HG02885 (cell line): Measurements from ENCODE around the gene ISOC1.

ENCODE experiments used
- ATAC-seq: cut with Tn5 transposase; IDR thresholded peaks from one replicate; pipeline ENCODE4 v1.9.1; 2021; ENCODE audit warnings: mild to moderate bottlenecking; ENCODE audit not compliant: unreplicated experiment, poor library complexity

The ISOC1 gene

GRCh38 chr5:129094087-129094923, at the start of gene ISOC1:
TSS of gene ISOC1 (plus strand) at chr5:129094749. CDS start at chr5:129094767, 18 bp downstream.
- ATAC-seq = peak; percentile 91

- ATAC-seq = no peak
Measured at GRCh38 chr5:129046151-129046550, 48.4 kb upstream of the ISOC1 start.

- ATAC-seq = no peak
Measured at GRCh38 chr5:129048509-129048908, 46.0 kb upstream of the ISOC1 start.

GRCh38 chr5:129049126-129049799, 45.3 kb upstream of the ISOC1 start:
- ATAC-seq = no peak

GRCh38 chr5:129051283-129051682, 43.3 kb upstream of the ISOC1 start:
- no peak for ATAC-seq

- no peak for ATAC-seq
Measured at GRCh38 chr5:129053438-129053837, 41.1 kb upstream of the ISOC1 start.

- no peak for ATAC-seq
Measured at GRCh38 chr5:129057329-129057728, 37.2 kb upstream of the ISOC1 start.

- no peak for ATAC-seq
Measured at GRCh38 chr5:129061849-129062248, 32.7 kb upstream of the ISOC1 start.

- ATAC-seq = no peak
Measured at GRCh38 chr5:129063483-129064113, 31.0 kb upstream of the ISOC1 start.

- ATAC-seq = no peak
Measured at GRCh38 chr5:129065721-129066120, 28.8 kb upstream of the ISOC1 start.

GRCh38 chr5:129067745-129068144, 26.8 kb upstream of the ISOC1 start:
- ATAC-seq = no peak

- peak; percentile 62 for ATAC-seq
Measured at GRCh38 chr5:129069292-129069691, 25.3 kb upstream of the ISOC1 start.

GRCh38 chr5:129073111-129073510, 21.4 kb upstream of the ISOC1 start:
- ATAC-seq = no peak

GRCh38 chr5:129074903-129075302, 19.6 kb upstream of the ISOC1 start:
- ATAC-seq = no peak

- ATAC-seq = no peak
Measured at GRCh38 chr5:129077433-129078075, 17.0 kb upstream of the ISOC1 start.

GRCh38 chr5:129078247-129078646, 16.3 kb upstream of the ISOC1 start:
- no peak for ATAC-seq

GRCh38 chr5:129078660-129079059, 15.9 kb upstream of the ISOC1 start:
- no peak for ATAC-seq

GRCh38 chr5:129079496-129079895, 15.1 kb upstream of the ISOC1 start:
- ATAC-seq = no peak

- ATAC-seq = no peak
Measured at GRCh38 chr5:129080766-129081165, 13.8 kb upstream of the ISOC1 start.

- no peak for ATAC-seq
Measured at GRCh38 chr5:129082225-129083136, 12.1 kb upstream of the ISOC1 start.
